NCI-H1417 treated with DMSO at 0.1 percent for 48 hours (cell line): ENCODE results near the gene KTI12.

Experiments
- DNase-seq: peaks from one replicate; lab custom pipeline; 2025; lab: John Stamatoyannopoulos, UW

The KTI12 gene

GRCh38 chr1:51982161-51982560, 51.4 kb downstream of the KTI12 start:
- DNase-seq = no peak
